H54 (cell line): ENCODE measurements around the gene PLSCR3.

ENCODE experiments used
- DNase-seq: peaks from one replicate; pipeline ENCODE4 v3.0.0; 2011; ENCODE audit warnings: low spot score, mixed read lengths; ENCODE audit not compliant: insufficient read length
- FAIRE-seq: peaks from 3 replicates; lab custom pipeline; 2011; peaks lifted over from hg19 to GRCh38; lab: Jason Lieb, UNC
- POLR2A ChIP-seq: IDR thresholded peaks from 2 replicates; pipeline ENCODE4 v1.6.1; 2011; ENCODE audit warnings: low read depth, mild to moderate bottlenecking, low read length

PLSCR3 gene

DNA sequence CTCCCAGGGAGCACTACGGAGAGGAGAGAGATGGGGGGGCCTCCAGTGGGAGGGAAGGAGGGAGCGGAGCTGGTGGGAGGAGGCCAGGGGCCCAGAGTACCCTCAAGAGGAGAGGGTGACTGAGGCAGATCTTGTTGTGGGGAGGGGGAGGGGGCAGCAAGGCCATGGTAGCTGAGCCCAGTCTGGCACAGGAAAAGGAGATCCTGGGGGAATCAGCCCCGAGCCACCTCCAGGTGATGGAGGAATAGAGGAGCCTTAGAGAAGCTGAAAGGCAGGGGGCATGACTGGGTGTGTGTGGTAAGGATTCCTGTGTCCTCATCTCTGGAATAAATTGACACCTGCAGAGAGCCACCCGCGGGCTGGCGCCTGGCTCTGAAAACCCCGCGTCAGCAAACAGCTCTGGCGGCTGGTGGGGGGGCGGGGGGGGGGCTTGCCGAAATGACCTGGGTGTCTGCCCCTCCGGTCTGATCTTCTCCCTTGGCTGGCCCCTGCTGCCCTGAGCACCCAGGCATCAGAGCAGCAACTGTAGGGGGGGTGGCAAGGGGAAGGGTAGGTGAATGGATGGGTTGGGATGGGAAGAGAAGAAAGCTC lies 12.0 kb upstream of the PLSCR3 start:
- DNase-seq (no peak), FAIRE-seq (no peak)
- TF ChIP-seq POLR2A = no peak

DNA sequence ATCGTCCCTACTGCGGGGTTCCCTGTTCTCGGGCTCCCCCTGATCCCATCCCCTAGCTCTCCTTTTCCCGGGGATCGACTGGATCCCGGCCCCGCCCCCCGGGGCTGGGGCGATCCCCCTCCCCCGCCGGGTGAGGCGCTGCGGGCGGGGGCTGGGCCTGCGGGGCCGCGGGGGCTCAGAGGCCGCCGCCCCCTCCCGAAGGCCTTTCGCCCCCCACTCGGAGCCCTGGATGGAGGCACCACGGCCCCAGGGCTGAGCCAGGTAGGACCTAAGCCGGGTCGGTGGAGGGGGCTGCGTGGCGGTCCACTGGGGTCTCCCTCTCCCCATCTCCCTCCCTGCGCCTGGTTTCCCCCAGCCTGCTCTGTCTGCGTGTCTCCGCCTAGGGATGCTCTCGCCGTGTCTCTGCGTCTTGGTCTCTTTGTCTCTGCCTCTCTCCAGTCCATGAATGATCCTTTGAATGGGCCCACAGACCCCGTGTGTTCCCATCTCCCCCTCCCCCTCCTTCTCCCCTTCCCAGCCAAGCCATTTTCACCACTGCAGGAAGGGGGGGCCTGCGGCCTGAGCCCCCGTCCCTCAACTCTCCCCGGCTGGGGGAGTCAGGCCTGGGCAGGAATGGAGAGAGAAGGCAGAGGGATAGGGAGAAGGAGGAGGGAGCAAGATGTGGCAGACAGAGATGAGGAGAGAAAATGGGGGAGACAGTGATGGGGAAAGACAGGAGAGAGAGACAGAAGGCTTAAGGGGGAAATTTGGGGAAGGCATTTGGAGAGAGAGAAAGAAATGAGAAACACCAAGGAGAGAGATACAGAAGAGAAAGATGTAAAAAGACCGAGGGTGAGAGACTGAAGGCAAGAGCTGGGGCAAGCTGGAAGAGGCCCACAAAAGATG lies 11.3 kb upstream of the PLSCR3 start:
- no peak for TF ChIP-seq POLR2A
- FAIRE-seq = no peak
- no peak for DNase-seq

GRCh38 chr17:7404737-7405349 lies 10.5 kb upstream of the PLSCR3 start:
- no peak for FAIRE-seq
- peak; percentile 39; the same call in 1 of the 2 replicates for TF ChIP-seq POLR2A
- DNase-seq = peak; percentile 78

GRCh38 chr17:7403977-7404736 lies 9.8 kb upstream of the PLSCR3 start, which contains the start of gene TMEM256:
Gene TMEM256 (minus strand): TSS chr17:7404097. CDS start chr17:7404084, 13 bp downstream.
- FAIRE-seq (peak; percentile 79), DNase-seq (peak; percentile 95)
- TF ChIP-seq POLR2A = peak; percentile 71; the same call in 1 of the 2 replicates

- no peak for TF ChIP-seq POLR2A
- FAIRE-seq = no peak
- DNase-seq = peak; percentile 86
Observed at GRCh38 chr17:7403727-7403976, 9.3 kb upstream of the PLSCR3 start.

- no peak for FAIRE-seq
- no peak for DNase-seq
- no peak for TF ChIP-seq POLR2A
Observed at GRCh38 chr17:7403043-7403726, 8.9 kb upstream of the PLSCR3 start.

DNA sequence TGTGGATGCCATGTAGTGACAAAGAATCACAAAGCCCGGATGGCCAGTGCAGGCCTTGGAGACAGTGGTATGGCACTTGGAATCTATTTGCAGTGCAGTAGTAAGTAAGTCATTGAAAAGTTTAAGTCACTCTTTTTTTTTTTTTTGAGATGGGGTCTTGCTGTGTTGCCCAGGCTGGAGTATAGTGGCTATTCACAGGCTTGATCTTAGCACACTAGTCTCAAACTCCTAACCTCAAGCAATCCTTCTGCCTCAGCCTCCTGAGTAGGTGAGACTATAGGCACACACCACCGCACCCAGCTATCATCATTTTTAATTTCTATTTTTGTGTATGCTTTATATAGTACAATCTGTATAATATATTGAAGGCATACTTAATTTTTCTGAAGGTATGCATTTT lies 4.3 kb upstream of the PLSCR3 start:
- DNase-seq = no peak
- no peak for FAIRE-seq
- TF ChIP-seq POLR2A = no peak

DNA sequence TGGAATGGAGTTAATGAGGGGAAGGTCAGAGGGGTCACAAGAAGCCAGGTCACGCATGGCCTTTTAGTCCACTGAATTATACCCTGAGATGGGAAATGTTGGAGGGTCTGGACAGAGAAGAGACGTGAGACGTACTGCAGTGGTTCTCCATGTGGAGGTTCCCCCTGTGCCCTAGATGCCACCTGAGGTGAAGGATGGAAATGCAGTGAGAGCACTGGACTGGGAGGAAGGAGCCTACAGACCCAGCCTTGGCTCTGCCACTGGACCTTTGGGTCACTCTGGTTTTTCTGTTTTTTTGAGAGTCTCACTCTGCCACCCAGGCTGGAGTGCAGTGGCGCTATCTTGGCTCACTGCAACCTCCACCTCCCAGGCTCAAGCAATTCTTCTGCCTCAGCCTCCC lies 1.8 kb upstream of the PLSCR3 start:
- no peak for DNase-seq
- FAIRE-seq = no peak
- TF ChIP-seq POLR2A = no peak

GRCh38 chr17:7393613-7394451 lies 493 bp downstream of the PLSCR3 start:
- FAIRE-seq (no peak), DNase-seq (no peak)
- TF ChIP-seq POLR2A = no peak; the same call in 1 of the 2 replicates

DNA sequence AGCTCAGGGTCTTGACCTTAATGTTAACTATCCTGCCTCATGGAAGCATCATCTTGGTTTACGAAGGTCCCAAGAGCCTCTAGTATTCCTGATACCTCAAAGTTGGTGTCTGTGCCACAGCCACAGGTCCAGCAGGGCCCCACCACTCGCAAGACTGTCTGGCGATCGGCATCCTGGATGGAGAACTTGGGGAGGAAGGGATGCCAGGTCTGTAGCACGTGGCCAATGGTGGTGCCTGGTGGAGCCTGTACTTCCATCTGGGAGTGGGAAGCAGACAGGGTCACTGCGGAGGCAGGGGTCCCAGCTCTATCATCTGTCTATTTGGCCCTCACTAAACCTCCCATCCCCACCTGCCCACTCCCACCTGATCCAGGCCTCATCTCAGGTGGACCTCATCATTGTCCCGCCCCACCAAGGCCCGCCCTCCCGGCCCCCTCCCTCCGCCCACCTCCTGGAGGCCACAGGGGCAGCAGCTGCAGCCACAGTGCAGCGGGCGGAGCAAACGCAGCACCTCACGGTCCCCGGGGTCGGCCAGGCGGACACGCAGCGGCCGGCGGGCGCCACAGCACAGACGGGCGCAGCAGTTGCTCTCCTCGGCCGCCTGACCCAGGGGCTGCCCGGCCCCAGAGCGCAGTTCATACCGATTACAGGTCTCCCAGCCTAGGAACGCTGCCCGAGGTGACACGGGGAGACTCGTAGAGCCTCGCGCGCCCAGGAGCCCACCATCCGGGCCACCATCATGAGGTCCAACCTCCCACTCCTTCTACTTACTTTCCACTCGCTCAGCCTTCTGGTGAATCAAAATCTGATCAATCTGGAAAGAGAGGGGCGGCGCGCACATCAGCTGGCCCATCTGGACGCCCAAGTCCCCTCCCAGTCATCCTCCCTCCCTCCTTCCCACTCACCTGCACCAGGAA lies 1.4 kb downstream of the PLSCR3 start:
- DNase-seq (no peak), FAIRE-seq (no peak)
- no peak for TF ChIP-seq POLR2A

GRCh38 chr17:7391307-7391706 lies 3.0 kb downstream of the PLSCR3 start:
- FAIRE-seq (no peak), DNase-seq (no peak)
- TF ChIP-seq POLR2A = no peak
